Left renal pelvis (tissue), 4 donors: ENCODE results near the gene GAB1. TPM values are rescaled to one million over a fixed set of nuclear protein-coding genes. Genes with fewer than 3 reads are reported as not detected.

Experiments
- DNase-seq, 4 donors: peaks; one replicate each; pipeline ENCODE4 v3.0.0-alpha.2; 2013; ENCODE audit warnings: low read depth in 4 of 4, low spot score in 3 of 4
- polyA plus RNA-seq, 4 donors: library from polyadenylated mRNA; unstranded; fragments of 120-200 nt; gene quantifications; one replicate each; pipeline ENCODE4 v1.2.1, GENCODE V29; 2013; ENCODE audit not compliant: insufficient read length in 4 of 4

GAB1 gene
- polyA plus RNA-seq, 4 donors: 48.9 to 60.7 (median 52.6) TPM

DNA sequence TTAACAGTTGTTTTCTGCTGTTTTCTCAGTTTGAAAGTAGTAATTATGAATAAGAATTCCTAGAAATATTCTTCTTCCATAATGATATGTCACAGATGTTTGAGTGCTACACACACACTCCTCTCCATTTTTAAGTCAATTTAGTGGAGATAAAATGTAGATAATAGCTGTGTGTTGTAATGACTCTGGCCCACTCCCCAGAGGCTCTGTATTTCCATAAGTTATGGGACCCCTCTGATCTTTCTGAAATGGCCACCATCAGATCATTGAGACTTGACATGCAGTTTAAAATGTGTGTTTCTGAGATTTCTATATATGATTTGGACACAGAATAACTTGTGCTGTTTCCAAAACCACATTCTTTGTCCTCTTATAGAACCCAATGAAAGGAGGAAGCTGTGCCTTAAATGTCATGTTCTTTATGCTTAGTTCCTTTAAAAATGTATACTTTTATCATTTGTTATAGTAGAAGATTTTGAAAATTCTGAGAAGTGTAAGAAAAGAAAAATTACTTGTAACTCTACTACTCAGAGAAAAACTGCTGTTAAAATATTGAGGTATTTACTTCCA, 46.4 kb downstream of the GAB1 start:
- no peak for DNase-seq

DNA sequence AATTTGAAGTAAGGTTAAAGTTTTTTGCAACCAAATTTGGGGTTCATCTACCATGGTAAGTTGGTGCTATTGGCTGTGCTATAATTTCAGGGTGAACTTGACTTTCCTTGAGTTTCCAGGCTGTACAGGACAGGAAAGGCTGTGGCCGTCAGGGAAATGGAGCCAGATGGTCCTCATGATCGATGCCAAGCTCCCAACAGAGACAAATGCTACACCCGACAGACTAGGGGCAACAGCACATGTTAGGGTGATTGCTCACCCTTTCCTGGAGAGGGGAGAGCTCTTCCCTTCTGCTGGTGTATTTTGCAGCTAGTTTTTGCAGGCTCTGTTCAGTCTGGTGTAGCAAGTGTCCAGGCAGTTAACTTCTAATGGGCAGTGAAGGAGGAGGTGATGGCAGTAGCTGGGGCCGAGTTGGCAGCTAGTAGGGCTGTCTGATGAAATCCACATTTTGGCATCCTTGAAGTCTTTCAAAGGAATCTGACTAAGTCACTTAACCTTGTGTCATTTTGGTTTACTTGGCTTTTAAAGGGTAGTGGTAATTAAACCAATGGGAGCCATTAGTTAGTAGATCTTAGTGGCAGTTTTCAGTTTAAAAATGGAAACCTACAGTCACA, 47.8 kb downstream of the GAB1 start:
- no peak for DNase-seq

DNA sequence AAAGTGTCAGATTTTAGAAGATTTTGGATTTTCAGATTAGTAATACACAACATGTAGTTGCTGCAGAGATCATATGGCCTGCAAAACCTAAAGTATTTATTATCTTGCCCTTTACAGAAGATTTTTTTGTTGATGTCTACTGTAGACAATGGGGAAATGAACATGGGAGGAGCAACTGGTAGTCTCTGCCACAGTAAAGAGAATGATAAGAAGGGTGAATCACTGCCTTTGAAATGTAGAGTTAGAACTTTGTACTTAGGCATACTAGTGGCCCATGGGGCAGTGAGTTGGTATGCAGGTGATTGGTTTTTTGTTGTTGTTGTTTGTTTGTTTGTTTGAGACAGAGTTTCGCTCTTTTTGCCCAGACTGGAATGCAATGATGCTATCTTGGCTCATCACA, 50.1 kb downstream of the GAB1 start:
- no peak for DNase-seq

DNA sequence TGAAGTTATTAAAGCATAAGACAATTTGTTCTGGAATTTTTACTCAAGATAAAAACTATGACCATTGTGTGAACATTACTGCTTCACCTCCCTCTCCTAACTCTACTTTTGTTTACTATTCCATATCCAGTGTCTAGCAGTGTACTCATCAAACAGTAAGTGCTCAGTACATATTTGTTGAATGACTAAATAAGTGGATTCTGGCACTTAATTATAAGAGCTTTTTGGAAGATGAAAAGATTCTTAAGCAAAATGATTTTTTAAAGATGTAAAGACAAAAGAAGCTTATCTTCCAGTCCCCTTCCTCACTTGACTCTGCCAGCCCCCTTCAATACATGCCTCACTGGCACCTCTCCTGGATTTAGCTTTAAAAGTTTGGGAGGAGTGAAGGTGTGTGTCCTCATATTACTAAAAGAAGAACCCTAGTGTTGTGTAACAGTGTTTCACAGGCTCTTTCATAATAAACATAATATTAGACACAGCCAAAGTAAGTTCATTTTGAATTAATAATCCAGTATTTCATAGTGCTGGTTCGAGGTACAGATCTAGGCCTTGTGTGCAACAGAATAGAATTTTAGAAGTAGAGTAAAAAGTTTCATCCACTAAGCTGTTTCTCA, 53.0 kb downstream of the GAB1 start:
- DNase-seq: no peak

DNA sequence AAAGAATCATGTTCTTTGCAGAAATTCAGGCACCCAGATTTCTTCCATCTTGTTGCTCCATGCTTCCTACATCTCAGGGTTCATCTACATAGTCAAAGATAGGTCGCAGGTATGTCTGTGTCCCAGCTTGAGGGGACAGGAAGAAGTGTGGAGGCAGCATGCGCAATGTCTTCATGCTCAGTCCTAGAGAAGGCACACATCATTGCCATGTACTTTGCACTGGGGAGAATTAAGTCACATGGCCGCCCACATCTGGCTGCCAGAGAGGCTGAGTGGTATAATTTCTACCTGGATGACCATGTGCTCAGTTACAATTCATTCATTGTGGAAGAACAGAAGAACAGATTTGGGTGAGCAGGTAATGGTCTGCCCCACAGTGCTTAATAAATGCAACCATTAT, 54.1 kb downstream of the GAB1 start:
- no peak for DNase-seq

DNA sequence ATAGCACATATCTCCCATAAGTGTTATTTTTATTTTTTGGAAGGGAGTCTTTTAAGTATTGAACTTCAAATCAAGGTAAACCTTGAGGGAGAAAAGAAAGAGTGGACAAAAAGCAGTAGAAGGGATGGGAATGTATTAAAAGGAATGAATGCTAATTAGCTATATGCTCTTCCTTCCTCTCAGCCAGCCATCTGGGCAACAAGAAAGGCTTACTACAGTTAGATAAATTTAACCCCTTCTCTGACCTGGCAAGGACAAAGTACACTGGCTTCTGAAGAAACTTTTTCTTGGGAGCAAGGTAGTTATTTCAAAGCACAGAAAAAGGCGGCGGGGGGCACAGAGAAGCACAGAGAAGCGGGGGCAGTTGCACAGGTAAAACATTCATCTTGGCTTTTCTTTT, 54.6 kb downstream of the GAB1 start:
- no peak for DNase-seq

DNA sequence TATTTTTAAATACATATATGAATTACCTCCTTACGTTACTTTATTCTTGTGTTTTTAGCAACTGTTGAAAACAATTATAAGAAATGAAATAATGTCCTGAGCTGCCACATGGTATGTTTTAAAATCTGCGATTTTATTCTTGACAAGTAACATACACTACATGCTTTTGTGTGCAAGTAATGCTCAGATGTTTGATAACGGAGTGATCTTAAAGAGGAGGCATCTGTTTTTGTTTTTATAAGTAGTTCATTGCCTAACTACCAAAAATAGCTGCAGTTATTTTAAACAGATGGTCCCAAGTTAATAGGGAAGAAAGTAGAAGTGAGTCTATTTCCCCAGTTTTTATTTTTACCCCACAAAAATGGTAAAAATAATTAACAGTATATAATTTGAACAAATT, 55.2 kb downstream of the GAB1 start:
- no peak for DNase-seq

DNA sequence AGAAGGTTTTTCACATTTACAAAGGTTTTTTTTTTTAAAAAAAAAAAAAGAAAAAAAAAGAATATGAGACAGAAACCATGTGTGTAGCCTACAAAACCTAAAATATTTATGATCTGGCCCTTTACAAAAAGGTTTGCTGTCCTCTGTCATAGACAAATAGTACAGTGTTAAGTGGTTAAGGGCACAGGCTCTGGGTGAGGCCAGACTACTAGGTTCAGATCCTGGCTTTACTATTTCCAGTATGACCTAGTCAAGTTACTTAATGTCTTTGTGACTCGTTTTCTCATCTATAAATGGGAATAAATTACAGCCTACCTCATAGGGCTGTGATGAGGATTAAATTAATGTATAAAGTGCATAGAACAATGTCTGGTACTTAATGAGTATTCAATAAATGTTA, 56.5 kb downstream of the GAB1 start:
- DNase-seq: no peak

DNA sequence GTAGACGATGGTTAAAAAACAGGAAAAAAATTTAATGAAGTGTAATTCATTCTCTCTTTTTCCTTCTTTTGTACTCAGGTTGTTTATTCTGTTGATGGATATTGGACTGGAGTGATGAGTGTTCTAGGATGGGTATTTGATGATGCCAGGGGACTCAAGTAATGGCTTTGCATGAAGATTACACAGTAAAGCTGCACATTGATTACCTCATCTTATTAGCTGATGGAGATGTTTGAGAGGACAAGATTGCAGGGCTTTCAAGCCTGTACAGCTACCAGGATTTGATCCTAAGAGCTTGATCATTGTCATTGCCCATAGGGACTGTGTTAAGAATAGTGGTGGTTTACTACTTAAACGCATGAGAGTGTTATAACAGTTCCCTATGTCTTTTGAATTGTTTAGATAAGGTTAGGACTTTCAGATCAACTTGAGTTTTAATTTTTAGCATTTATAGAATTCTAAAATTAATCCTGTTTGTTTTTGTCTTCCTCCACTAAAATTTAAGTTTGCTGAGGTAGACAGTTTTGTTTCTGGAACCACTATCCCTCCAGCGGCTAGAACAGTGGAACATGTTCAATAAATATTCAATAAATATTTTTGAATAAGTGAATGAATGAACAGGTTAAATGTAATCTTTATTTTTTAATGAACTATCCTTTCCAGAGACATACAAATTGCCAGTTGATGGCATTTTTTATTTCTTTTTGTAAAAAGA, 58.2 kb downstream of the GAB1 start:
- DNase-seq: no peak

DNA sequence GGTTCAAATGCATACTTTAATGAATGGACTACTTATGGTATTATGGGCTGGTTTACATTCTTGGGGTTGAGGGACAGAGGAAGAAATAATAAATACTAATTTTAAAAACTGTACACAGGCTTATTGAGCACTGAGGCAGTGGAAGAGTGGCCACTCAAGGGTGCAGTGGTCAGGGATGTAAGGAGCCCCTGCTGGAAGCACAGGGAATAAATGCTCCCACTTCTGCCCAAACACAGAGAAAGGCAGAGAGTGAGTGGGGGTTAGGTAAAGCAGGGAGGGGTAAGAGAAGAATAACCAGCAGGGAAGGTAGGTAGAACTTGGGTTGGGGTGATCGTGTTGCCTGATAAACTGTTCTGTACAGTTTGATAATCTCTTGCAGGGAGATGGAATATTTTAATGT, 60.0 kb downstream of the GAB1 start:
- no peak for DNase-seq

DNA sequence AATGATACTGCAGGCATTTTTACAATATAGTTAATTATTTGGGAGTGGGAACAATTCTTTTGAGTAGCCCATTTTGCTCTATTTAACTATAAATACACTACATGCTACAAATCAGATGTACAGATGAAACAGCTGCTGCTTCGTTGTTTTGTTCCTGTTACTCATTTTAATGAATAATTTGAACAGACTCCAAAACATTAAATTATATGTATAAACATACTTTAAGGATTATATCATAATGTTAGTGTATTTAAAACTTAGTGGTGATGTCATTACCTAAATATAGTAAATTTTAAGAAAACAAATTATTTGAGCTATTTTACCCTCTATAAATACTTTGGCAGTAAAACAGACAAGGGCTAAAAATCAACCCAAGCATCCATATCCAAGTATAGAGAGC, 60.7 kb downstream of the GAB1 start:
- no peak for DNase-seq

DNA sequence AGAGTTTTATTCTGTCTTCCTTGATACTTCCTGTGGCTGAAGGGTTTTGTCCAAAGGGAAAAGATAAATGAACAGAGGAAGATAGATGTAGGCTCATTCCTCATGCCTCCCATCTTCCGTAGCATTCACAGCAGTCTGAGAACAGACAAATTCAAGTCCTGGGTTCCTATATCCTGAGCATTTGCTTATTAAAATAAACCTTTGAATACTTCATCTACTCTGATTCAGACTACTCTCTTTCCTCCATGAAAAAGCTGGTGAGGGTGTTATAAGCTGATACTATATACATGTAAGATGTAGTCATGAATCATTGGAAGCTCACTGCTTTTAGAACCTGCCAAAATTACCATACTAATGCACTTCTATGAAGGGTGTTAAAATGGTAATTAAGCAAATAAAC, 61.2 kb downstream of the GAB1 start:
- DNase-seq: no peak

DNA sequence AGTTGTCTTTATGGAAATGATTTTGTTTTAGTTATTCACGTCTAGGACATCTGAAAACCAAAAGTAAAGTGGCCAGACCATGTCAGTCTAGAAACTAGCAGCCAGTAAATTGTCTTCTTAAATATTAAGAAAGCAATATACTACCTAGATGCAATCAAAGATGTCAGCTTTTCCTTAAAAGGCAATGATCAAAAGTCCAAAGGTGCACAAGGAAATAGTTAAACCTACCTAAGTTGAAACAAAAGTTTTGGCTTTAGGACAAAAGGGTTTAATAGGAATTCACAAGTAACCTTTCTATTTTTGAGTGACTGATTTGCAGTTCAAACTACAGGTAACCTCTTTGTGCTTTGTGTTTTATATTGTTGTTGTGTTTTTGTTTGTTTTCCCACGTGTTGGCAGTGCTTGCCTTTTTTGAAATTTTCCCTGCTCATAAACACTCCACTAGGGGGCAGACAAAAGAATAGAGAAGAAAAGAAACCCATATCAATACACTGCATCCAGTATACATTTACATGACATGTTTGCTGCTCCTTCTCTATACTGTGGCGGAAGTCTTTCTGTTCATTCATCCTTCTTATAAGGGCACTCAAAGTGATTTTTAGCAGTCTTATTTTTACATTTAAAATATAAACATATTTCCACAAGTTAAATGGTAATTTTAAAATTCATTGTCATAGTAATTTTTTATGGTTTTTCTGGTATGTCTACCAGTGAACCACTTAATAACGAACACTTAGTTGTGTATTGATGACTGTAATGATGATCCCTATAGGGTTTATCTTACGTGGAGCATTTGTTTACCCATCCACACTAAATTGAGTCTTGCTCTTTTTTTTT, 62.7 kb downstream of the GAB1 start:
- no peak for DNase-seq

DNA sequence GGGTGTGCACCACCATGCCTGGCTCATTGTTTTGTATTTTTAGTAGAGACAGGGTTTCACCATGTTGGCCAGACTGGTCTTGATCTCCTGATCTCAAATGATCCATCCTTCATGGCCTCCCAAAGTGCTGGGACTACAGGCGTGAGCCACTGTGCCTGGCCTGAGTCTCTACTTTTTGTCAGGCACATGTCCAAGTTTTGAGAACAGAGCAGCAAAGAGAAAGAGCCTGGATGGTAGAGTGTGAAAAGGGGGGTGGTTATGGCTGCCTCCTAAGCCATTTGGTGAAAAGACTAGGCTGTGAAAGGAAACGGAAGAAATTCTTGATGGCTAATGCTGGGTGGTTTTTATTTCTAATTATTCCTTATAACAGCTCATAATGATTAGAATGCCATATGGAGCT, 63.4 kb downstream of the GAB1 start:
- DNase-seq: no peak

DNA sequence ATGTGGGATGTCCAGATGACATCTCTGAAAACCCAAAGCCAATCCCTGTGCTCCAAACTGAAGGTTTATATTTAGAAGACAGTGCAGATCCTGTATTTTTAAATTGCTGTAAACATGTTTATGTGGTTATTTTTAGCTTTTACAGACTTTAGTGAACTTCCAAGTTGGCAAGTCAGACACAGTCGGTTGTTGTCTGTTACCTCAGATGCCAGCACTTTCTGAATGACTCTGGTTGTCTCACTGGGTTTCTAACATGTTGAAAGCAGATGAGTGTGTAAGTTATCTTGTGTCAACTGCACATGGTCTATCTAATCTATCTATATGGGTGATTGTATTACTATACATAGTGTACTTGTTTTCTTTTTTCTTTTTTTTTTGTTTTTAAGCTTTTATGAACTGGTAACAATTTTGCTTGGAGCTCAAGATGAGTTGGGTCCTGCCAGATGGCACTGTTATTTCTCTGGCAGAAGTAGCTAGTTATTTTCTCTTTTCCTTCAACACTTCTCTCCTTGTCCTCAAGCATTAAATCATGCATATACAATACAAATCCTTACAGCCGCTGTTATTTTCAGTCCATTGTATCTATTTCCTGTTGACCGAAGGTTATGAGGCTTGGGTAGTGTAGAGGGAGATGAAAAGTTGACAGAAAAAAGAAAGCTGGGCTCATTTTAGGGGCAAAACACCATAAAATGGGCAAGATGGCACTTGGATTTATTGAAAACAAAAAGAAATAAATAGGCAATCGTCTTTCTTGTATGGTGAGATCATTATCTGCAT, 66.3 kb downstream of the GAB1 start:
- no peak for DNase-seq

DNA sequence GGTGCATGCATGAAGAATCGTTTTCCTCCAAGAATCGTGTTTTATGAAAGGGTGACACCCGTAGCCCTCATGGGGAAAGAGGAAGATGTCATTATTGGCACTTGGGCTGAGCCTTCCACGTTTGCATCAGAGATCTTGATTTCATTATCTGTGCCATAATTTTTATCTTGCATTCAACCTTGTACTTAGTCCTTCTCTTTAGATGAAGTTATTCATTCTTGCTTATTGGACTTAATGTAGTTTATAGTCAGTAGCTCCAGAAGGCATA, 66.8 kb downstream of the GAB1 start:
- no peak for DNase-seq

DNA sequence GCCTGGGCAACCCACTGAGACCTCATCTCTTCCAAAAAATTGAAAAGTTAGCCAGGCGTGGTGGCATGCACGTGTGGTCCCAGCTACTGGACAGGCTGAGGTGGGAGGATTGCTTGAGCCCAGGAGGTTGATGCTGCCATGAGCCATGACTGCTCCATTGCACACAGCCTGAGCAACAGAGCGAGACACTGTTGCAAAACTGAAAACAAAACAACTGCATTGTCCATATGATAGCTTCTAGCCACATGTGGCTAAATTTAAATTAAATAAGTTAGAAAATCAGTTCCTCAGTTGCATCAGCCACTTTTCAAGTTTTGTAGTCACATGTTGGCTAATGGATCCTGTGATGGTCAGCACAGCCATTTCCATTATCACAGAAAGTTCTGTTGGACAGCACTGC, 67.9 kb downstream of the GAB1 start:
- no peak for DNase-seq

DNA sequence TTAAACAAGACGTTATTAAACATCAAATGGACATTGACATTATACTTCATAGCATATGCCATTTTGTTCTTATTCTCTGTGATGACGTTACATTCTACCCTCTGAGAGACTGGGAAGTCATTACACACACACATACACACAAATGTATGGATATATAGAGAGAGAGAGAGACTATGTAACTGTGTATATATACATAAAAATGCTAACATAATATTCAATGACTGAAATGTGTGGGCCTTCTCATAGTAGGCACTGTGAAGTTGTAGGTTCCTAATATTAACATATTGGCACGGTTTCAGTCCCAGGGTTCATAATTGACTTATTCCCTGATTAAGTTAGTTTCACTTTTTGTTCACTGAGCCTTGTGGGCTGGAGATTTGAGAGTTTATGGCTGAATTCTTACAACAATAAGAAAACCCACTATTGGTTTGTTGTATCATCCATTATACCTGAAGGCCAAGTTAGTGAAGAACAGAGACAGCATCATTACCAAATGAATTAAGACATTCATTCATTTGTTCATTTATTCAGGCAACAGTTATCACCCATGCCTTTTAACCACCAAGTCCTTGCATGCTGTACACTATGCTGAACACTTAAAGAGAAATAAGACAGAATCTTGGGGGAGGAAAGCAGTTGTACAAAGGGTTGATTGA, 68.5 kb downstream of the GAB1 start:
- no peak for DNase-seq

DNA sequence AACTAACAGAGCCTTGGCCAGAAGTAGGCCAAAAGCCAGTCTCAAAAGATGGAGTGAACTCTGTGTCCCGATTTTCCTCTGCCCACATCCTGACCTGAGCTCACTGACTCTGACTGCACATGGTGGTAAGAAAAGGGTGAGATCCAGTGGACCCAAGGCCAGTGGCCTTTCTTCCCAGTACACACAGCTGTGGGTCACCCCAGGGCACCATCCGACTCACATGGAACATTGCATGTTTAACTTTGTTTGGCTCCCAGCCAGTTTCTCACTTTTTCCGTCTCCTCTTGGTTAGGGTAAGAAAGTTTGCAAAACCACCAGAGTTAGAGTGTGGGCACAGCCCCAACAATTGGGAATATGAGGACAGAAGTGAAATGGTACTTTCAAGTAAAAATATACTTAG, 69.8 kb downstream of the GAB1 start:
- DNase-seq: no peak

DNA sequence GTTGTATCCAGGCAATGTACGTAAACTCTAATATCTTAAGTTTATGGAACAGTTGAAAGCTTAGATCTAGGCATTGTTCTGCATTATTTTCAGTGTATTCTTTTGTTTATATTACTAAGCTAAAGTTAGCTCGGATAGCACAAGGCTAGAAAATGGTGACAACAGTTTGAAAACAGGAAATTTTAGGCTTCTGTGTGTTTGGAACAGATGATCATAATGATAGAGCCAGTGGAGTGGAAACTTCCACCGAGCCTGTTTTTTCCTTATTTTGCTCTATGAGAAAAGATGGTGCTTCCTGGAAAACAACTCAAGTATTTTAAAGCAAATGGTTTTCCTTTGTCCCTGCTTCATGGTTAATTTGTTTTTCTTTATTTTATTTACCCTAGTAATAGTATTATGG, 70.8 kb downstream of the GAB1 start:
- DNase-seq: no peak
